Activated CD8-positive, alpha-beta T cell treated with anti-CD3 and anti-CD28 coated beads, Interleukin-2, amount 10 ng/mL, durations not matched to agents 7 days and 5 days (primary cell): ENCODE measurements around the gene C1GALT1. TPM values are rescaled to one million over a fixed set of nuclear protein-coding genes. Genes with fewer than 3 reads are reported as not detected.

Source experiments
- ATAC-seq: fragments of 150-1000 bp; cut with Tn5 transposase; one replicate; pipeline ENCODE4 v1.10.0; 2021; ENCODE audit warnings: moderate library complexity
- CTCF ChIA-PET: fragments of 350-600 bp; sonication (Branson Sonifier 250); formaldehyde crosslinking; loops from one replicate; lab custom pipeline; 2021; ENCODE audit warnings: antibody characterized with exemption; lab: Charles Lee
- POLR2A ChIA-PET: fragments of 350-600 bp; sonication (Branson Sonifier 250); formaldehyde crosslinking; loops from one replicate; lab custom pipeline; 2021; ENCODE audit warnings: antibody characterized with exemption; lab: Charles Lee
- DNase-seq: peaks from one replicate; pipeline ENCODE4 v3.0.0-alpha.2; 2020
- H3K27ac Mint-ChIP-seq: one replicate; pipeline ENCODE4 v1.8.0; 2021; ENCODE audit warnings: mild to moderate bottlenecking, mixed read lengths
- H3K27me3 Mint-ChIP-seq: one replicate; pipeline ENCODE4 v1.8.0; 2021; ENCODE audit warnings: low read depth, mixed read lengths
- H3K36me3 Mint-ChIP-seq: one replicate; pipeline ENCODE4 v1.8.0; 2021; ENCODE audit warnings: low read depth, mixed read lengths
- H3K4me1 Mint-ChIP-seq: one replicate; pipeline ENCODE4 v1.8.0; 2021; ENCODE audit warnings: low read depth, mixed read lengths
- H3K4me3 Mint-ChIP-seq: one replicate; pipeline ENCODE4 v1.8.0; 2021; ENCODE audit warnings: mild to moderate bottlenecking, mixed read lengths
- H3K9me3 Mint-ChIP-seq: one replicate; pipeline ENCODE4 v1.8.0; 2022; ENCODE audit warnings: mixed read lengths; ENCODE audit not compliant: insufficient read depth
- total RNA-seq, 2 experiments: library from RNA; stranded (reverse); gene quantifications; one replicate each; pipeline ENCODE4 v1.2.3, GENCODE V29; 2021

C1GALT1 gene
- total RNA-seq, 2 experiments from 2014 or later, result 47.4 to 50.7 TPM

DNA sequence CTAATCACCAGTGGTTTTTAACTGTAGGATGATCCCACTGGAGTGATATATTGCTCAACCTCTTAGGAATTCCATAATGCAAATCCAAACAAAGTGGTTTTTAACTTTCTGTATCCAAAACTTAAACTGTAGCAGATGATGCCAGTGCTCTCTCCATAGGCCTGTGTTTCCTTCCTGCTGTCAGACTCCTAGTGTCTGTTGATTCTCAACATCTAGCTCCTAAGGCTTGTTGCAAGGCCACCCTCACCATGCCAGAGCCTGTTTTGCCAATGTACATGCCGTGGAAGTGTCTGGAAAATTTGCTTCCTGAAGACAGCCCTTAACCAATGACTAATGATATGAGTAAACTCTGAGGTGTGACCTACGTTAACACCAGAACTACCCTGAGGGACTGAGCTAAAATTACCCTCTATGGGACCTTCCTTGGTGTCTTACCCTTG, 39.3 kb downstream of the C1GALT1 start:
- peaks cover 51% of the 10 kb centered on the region for H3K36me3 Mint-ChIP-seq
- ChIA-PET CTCF (interaction anchor here (0.7 to 1.2 kb wide), 2 partner anchors 10 to 344 kb away, joined by 3 read pairs; no protein-coding TSS in a partner anchor), POLR2A (no interaction called here)
- DNase-seq, result no peak
- H3K4me1 Mint-ChIP-seq, result peaks cover 20% of the 10 kb centered on the region
- H3K4me3 Mint-ChIP-seq, result no peak overlapping the region
- H3K27ac Mint-ChIP-seq, result no peak overlapping the region
- H3K27me3 Mint-ChIP-seq, result no peaks in the 10 kb centered on the region
- no peaks in the 10 kb centered on the region for H3K9me3 Mint-ChIP-seq
- no peak for ATAC-seq

DNA sequence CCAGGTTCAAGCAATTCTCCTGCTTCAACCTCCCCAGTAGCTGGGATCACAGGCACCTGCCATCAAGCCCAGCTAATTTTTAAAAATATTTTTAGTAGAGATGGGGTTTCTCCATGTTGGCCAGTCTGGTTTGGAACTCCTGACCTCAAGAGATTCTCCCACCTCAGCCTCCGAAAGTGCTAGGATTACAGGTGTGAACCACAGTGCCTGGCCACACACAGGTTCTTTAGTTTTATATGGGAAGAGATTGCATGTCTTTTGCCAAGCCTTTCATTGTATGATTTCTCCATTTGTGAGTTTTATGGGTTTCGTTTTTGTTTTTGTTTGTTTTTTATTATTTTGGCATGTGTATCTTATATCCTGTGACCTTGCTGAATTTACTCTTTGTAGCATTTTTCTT, 40.9 kb downstream of the C1GALT1 start:
- H3K27ac Mint-ChIP-seq, result no peak overlapping the region
- ChIA-PET POLR2A (no interaction called here), CTCF (no interaction called here)
- H3K36me3 Mint-ChIP-seq, result peaks cover 43% of the 10 kb centered on the region
- no peaks in the 10 kb centered on the region for H3K27me3 Mint-ChIP-seq
- no peak overlapping the region for H3K4me3 Mint-ChIP-seq
- ATAC-seq (no peak), DNase-seq (no peak)
- peaks cover 20% of the 10 kb centered on the region for H3K4me1 Mint-ChIP-seq
- H3K9me3 Mint-ChIP-seq, result no peaks in the 10 kb centered on the region

DNA sequence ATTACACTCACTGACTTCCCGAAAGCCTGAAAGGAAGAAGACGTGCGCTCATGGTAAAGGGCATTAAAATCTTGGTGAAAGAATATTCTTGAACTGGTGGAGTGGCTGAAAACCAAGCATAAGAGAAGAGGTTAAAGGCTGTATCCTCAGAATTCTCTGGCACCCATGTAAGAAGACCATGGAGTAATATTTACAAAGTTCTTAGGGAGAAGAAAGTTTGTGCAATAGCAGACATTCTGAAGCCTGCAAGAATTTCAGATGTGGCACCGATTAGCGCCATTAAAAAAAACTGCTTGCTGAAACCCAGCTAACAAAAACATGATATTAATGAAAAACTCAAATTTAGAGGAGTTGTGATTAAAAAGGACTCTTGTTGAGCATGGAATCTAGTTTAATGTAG, 44.1 kb downstream of the C1GALT1 start:
- ChIA-PET CTCF (no interaction called here), POLR2A (no interaction called here)
- ATAC-seq (no peak), DNase-seq (no peak)
- Mint-ChIP-seq H3K4me3 (no peak overlapping the region), H3K27ac (no peak overlapping the region), H3K27me3 (no peaks in the 10 kb centered on the region), H3K4me1 (peaks cover 16% of the 10 kb centered on the region), H3K36me3 (peaks cover 52% of the 10 kb centered on the region), H3K9me3 (peaks cover 13% of the 10 kb centered on the region)

DNA sequence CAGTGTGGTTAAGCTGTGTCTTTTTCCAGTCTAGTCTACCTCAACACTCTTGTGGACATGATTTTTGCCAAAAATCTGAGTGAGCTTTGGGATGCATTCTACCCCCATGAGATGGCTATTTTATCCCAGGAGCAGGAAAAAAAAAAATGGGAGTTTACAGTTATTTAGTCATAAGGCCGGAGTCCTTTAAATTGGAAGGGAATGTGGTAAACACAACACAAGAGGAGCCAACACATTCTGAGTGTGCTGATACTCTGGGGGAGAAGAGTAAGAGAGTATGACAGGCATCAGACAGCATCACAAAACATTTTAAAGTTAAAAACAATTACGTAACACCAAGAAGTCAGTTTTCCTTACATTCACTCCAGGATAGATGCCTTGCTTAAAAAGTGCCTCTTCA, 46.1 kb downstream of the C1GALT1 start:
- ChIA-PET CTCF (interaction anchor here (0.9 kb wide), 1 partner anchor 131 kb away, joined by 4 read pairs; no protein-coding TSS in a partner anchor), POLR2A (no interaction called here)
- Mint-ChIP-seq H3K4me3 (no peak overlapping the region), H3K27me3 (no peaks in the 10 kb centered on the region), H3K27ac (no peak overlapping the region), H3K9me3 (peaks cover 17% of the 10 kb centered on the region), H3K36me3 (peaks cover 57% of the 10 kb centered on the region), H3K4me1 (peaks cover 13% of the 10 kb centered on the region)
- ATAC-seq (no peak), DNase-seq (no peak)

DNA sequence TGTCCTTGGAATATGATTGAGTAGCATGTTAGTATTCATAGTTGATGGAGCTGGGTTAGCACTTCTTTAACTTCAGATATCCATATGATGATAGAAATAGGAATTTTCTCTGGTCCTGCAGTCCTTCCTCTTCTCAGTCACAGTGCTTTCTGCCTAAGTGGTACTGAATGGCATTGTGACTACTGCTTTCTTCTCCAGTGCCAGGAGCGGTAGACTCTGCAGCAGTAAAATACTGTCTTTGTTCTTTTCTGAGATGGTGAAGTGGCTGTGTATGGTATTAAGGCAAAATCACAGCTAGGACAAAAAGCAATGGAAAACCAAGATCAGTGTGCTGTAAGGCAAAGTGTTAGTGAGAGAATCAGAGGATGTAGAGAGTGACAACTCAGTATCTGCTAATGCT, 46.6 kb downstream of the C1GALT1 start:
- Mint-ChIP-seq H3K4me3 (no peak overlapping the region), H3K4me1 (peaks cover 11% of the 10 kb centered on the region), H3K27me3 (no peaks in the 10 kb centered on the region), H3K36me3 (peaks cover 57% of the 10 kb centered on the region), H3K9me3 (peaks cover 17% of the 10 kb centered on the region), H3K27ac (no peak overlapping the region)
- ChIA-PET CTCF (interaction anchor here (0.9 kb wide), 1 partner anchor 132 kb away, joined by 4 read pairs; no protein-coding TSS in a partner anchor), POLR2A (no interaction called here)
- ATAC-seq (no peak), DNase-seq (no peak)

DNA sequence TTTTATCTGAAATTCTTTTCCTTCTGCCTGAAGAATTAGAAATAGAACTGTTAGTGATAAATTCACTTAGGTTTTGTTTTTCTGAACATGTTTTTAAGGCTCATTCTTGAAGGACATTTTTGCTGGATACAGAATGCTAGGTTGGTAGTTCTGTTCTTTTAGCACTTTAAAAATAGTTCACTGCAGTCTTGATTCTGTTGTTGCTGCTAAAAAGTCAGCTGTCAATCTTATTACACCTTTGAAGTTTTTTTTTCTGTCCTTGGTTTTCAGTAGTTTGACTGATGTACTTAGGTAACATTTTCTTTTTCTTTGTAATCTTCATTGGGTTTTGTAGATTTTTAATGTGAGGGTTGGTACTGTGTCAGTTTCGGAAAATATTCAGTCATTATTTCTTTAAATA, 48.7 kb downstream of the C1GALT1 start:
- ATAC-seq, result no peak
- ChIA-PET POLR2A (no interaction called here), CTCF (interaction anchor here (1.0 to 1.3 kb wide), 2 partner anchors 12 to 25 kb away, joined by 3 to 5 read pairs; no protein-coding TSS in a partner anchor)
- DNase-seq, result no peak
- Mint-ChIP-seq H3K4me3 (no peak overlapping the region), H3K9me3 (peaks cover 17% of the 10 kb centered on the region), H3K36me3 (peaks cover 54% of the 10 kb centered on the region), H3K27ac (no peak overlapping the region), H3K4me1 (peaks cover 11% of the 10 kb centered on the region), H3K27me3 (no peaks in the 10 kb centered on the region)

DNA sequence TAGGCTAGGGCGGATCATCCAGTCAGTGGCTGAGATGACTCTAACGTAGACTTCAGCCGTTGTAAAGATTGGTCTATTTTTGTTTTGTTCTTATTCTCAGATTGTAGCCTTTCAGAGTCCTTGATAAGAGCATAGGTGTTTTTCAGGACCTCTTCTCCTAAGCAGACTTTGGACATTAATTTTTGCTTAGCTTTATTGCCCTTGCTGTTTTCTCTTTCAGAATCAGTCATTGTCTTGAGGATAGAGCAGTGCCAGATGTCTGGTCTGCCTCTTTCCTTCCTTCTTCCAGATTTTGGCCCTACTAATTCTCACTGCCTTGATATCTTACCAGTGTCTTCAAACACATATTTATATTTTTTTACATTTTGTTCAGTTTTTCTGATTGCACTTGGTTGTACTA, 49.5 kb downstream of the C1GALT1 start:
- Mint-ChIP-seq H3K27me3 (no peaks in the 10 kb centered on the region), H3K36me3 (peaks cover 58% of the 10 kb centered on the region), H3K27ac (no peak overlapping the region), H3K9me3 (peaks cover 17% of the 10 kb centered on the region), H3K4me1 (peaks cover 11% of the 10 kb centered on the region), H3K4me3 (no peak overlapping the region)
- POLR2A ChIA-PET, result no interaction called here
- DNase-seq (no peak), ATAC-seq (no peak)
- CTCF ChIA-PET, result interaction anchor here (0.7 to 1.3 kb wide), 3 partner anchors 11 to 26 kb away, joined by 3 to 5 read pairs (median 3); no protein-coding TSS in a partner anchor

DNA sequence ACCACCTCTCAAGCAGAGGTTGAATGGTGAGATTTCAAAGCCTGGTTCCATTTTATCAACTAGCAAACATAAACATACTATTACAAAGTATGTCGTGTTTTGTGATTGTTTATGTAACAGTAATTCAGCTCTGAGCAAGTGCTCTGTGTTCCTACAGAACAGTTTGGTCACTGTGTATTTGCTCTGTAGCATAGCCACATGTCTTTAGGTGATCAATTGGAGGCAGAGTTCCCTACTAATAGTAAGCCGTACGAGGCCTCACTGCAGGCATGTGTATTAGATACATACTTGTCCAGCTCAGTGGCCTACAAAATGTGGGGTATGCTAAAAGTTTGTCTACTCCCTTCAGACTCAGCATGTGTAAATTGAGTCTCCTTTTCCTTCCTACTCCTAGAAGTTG, 53.0 kb downstream of the C1GALT1 start:
- DNase-seq (no peak), ATAC-seq (no peak)
- H3K4me1 Mint-ChIP-seq, result peaks cover 11% of the 10 kb centered on the region
- POLR2A ChIA-PET, result no interaction called here
- H3K36me3 Mint-ChIP-seq, result peaks cover 70% of the 10 kb centered on the region
- H3K4me3 Mint-ChIP-seq, result no peak overlapping the region
- no peak overlapping the region for H3K27ac Mint-ChIP-seq
- CTCF ChIA-PET, result no interaction called here
- no peaks in the 10 kb centered on the region for H3K27me3 Mint-ChIP-seq
- H3K9me3 Mint-ChIP-seq, result peaks cover 14% of the 10 kb centered on the region

DNA sequence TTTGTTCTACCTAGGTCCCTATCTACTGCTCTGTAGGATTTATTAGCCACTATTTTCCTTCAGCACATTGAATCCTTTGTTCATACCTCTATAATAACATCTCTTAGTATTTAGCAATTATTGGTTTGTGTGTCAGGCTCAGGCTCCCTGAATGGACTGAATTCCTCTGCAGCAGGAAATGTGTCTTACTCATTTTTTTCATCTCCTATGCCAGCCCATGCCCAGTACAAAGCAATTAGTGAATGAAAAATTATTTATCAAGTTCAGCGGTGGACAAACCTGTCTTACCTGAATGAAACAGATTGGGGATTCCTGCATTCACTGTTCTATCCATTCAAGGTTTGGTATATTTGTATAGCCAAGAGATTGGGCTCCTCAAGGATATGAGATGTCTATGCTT, 53.7 kb downstream of the C1GALT1 start:
- H3K36me3 Mint-ChIP-seq, result peaks cover 68% of the 10 kb centered on the region
- peaks cover 9% of the 10 kb centered on the region for H3K4me1 Mint-ChIP-seq
- no peak for ATAC-seq
- H3K27ac Mint-ChIP-seq, result no peak overlapping the region
- POLR2A ChIA-PET, result no interaction called here
- CTCF ChIA-PET, result interaction anchor here (1.1 kb wide), 1 partner anchor 131 kb away, joined by 3 read pairs; no protein-coding TSS in a partner anchor
- DNase-seq, result no peak
- no peak overlapping the region for H3K4me3 Mint-ChIP-seq
- H3K27me3 Mint-ChIP-seq, result no peaks in the 10 kb centered on the region
- H3K9me3 Mint-ChIP-seq, result peaks cover 7% of the 10 kb centered on the region

DNA sequence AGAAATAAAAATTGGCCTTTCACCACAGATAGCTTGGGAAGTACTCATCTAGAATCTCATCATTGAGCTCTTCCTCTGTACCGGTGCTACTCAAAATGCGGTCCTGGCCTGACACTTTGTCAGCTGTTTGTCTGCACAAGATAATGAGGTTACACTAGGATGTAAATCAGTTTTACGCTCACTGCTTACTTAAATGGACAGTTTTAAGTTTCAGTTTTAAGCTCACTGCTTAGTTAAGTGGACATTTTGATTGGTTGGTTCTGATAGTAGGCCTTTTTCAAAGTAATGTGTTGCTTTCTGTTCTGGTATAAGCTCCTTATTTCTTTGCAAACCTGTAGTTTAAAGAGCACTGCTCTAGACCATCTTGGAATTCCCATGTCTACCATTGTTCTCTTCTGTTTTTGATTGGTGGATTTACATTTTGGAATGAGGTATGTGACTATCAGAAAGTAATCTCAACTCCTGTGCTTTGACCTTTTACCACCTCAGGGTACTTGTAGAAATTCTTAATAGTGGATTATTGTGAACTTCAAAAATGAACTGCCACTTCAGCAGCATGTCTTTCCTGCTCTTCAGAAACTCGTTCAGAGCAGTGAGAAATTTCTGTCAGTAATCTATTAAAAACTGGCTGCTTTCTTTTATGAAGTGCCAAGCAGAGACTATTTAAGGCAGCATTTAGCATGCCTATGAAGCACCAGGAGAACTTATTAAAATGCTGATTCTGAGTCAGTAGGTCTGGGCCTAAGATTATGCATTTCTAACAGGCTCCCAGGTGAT, 55.0 kb downstream of the C1GALT1 start:
- DNase-seq (no peak), ATAC-seq (no peak)
- H3K27ac Mint-ChIP-seq, result no peak overlapping the region
- no peaks in the 10 kb centered on the region for H3K4me1 Mint-ChIP-seq
- H3K9me3 Mint-ChIP-seq, result no peaks in the 10 kb centered on the region
- ChIA-PET CTCF (interaction anchor here (0.6 to 1.2 kb wide), 3 partner anchors 12 to 134 kb away, joined by 3 to 5 read pairs (median 3); no protein-coding TSS in a partner anchor), POLR2A (no interaction called here)
- H3K36me3 Mint-ChIP-seq, result peaks cover 63% of the 10 kb centered on the region
- H3K4me3 Mint-ChIP-seq, result no peak overlapping the region
- H3K27me3 Mint-ChIP-seq, result no peaks in the 10 kb centered on the region

DNA sequence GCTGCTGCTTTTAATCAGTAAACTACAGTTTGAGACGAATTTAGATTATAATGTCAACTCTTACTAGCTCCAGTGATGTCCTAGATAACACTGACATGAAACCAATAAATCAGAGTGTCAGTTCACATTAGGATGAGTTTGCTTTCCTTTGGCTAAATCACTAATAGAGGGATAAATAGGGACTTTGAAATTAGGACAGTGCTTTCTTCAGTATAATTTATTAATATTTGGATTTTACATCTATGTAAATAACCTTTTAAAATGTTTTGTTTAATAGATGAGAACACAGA, 55.6 kb downstream of the C1GALT1 start:
- ATAC-seq, result no peak
- no peaks in the 10 kb centered on the region for H3K9me3 Mint-ChIP-seq
- POLR2A ChIA-PET, result no interaction called here
- no peaks in the 10 kb centered on the region for H3K27me3 Mint-ChIP-seq
- H3K4me1 Mint-ChIP-seq, result no peaks in the 10 kb centered on the region
- H3K36me3 Mint-ChIP-seq, result peaks cover 67% of the 10 kb centered on the region
- CTCF ChIA-PET, result interaction anchor here (1.2 kb wide), 1 partner anchor 11 kb away, joined by 5 read pairs; no protein-coding TSS in a partner anchor
- no peak for DNase-seq
- H3K4me3 Mint-ChIP-seq, result no peak overlapping the region
- no peak overlapping the region for H3K27ac Mint-ChIP-seq

DNA sequence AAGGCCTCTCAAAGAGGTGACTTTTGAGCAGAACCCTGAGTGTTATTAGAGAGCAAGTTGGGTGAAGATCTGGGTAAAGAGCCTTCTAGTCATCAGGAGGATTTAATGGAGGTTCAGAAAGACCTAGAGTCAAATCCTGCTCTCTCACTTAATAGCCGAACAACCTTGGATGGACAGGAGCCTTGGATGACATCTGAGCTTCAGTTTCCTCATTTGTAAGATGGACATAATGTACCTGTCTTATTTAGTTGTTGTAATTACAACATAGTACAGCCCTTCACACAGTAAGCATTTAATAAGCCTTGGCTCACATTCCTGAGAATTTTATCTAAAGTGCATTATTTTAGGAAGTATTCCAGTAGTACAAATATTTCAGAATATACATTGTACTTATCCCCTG, 57.0 kb downstream of the C1GALT1 start:
- Mint-ChIP-seq H3K4me1 (no peaks in the 10 kb centered on the region), H3K36me3 (peaks cover 72% of the 10 kb centered on the region), H3K9me3 (no peaks in the 10 kb centered on the region), H3K4me3 (no peak overlapping the region), H3K27ac (no peak overlapping the region), H3K27me3 (no peaks in the 10 kb centered on the region)
- no peak for DNase-seq
- CTCF ChIA-PET, result interaction anchor here (0.7 kb wide), 1 partner anchor 10 kb away, joined by 3 read pairs; no protein-coding TSS in a partner anchor
- POLR2A ChIA-PET, result no interaction called here
- ATAC-seq, result no peak
